ENCODE measurements around the gene AKAP13. TPM values are rescaled to one million over a fixed set of nuclear protein-coding genes. Genes with fewer than 3 reads are reported as not detected.

AKAP13 gene
- total RNA-seq, 1 donor from 2014 or later, result 443 TPM

DNA sequence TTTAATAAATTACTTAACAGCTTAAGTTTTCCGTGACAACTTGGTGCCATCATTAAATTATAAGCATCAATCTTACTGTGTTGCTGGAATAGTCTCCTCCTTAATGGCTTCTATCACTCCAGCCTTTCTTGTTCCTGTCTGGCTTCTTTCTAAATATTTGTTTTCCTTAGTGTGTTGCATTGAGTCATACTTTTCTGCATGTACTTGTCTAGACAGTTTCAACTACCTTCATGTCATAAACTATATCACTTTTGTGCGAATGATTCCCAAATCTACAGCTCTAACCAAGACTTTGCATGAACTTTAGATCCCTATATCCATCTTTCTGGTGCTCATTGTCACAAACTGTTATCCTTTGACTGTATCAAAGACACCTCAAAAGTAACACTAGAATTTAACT lies 78.4 kb downstream of the AKAP13 start:
- ATAC-seq (no peak), DNase-seq (no peak)
- Histone ChIP-seq H3K27ac (no peak overlapping the region), H3K27me3 (ENCODE audit: low read depth) (no peaks in the 10 kb centered on the region), H3K9me3 (no peaks in the 10 kb centered on the region), H3K4me1 (peaks cover 14% of the 10 kb centered on the region), H3K36me3 (no peaks in the 10 kb centered on the region), H3K4me3 (no peak overlapping the region)
- TF ChIP-seq, protein P1, sequence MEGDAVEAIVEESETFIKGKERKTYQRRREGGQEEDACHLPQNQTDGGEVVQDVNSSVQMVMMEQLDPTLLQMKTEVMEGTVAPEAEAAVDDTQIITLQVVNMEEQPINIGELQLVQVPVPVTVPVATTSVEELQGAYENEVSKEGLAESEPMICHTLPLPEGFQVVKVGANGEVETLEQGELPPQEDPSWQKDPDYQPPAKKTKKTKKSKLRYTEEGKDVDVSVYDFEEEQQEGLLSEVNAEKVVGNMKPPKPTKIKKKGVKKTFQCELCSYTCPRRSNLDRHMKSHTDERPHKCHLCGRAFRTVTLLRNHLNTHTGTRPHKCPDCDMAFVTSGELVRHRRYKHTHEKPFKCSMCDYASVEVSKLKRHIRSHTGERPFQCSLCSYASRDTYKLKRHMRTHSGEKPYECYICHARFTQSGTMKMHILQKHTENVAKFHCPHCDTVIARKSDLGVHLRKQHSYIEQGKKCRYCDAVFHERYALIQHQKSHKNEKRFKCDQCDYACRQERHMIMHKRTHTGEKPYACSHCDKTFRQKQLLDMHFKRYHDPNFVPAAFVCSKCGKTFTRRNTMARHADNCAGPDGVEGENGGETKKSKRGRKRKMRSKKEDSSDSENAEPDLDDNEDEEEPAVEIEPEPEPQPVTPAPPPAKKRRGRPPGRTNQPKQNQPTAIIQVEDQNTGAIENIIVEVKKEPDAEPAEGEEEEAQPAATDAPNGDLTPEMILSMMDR (IDR thresholded peaks at IDR 0.05), result no peak
- intact Hi-C loops (cut with DNase I), result no loop called here

- Histone ChIP-seq H3K36me3 (no peaks in the 10 kb centered on the region), H3K4me3 (no peak overlapping the region), H3K27me3 (ENCODE audit: low read depth) (no peaks in the 10 kb centered on the region), H3K4me1 (peaks cover 10% of the 10 kb centered on the region), H3K9me3 (no peaks in the 10 kb centered on the region), H3K27ac (no peak overlapping the region)
- no peak for ATAC-seq
- intact Hi-C loops (cut with DNase I), result no loop called here
- TF ChIP-seq, protein P1 (IDR thresholded peaks at IDR 0.05), result no peak
- no peak for DNase-seq
Measured at GRCh38 chr15:85462029-85462428, 81.6 kb downstream of the AKAP13 start.

DNA sequence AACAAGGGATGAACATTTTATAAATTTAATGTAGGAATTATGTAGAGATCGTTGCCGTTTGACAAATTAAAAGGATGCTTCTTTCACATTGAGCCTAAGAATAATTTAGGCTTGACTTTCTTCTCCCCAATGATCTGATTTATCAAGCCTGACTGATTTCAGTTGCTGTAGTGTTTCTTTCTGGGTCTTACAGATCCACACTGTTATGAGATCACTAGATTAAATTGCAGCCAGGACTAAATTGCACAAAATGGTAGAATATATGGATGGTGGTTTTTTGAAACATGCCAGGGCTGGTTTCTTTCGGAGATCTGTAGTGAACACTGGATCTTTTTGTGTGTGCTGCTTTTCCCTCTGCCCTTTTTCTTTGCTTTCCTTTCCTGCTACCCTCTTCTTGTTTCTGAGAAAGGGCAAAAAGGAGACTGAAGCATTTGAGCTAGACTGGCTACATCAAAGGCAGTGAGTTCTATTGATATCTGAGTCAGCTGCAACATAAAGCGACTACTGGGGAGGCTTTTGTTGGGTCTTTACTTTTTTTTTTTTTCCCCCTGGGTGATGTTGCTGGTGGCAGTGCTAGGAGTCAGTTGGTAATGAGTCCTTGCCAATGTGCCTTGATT lies 83.0 kb downstream of the AKAP13 start:
- ATAC-seq (no peak), DNase-seq (no peak)
- Histone ChIP-seq H3K36me3 (no peaks in the 10 kb centered on the region), H3K9me3 (no peaks in the 10 kb centered on the region), H3K4me3 (no peak overlapping the region), H3K27ac (no peak overlapping the region), H3K4me1 (peaks cover 10% of the 10 kb centered on the region), H3K27me3 (ENCODE audit: low read depth) (no peaks in the 10 kb centered on the region)
- TF ChIP-seq, protein P1 (IDR thresholded peaks at IDR 0.05), result no peak
- intact Hi-C loops (cut with DNase I), result no loop called here

DNA sequence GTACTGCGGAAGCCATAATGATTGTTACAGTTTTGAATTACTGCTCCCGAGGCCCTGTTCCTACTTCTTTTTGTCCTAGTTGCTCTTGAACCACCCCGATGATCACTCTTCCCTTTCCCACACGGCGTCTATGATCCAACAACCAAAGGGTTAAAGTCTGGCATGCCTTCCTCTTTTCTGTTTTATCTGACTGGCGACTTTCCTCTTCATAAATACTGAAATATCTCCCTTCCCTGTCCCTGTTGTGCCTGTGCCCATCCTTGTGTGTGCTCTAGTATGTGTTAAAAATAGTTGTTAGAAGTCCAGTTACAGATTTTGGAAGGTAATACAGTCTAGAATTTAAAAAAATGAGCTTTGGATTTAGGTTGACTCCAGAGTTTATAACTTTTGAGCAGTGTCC lies 83.6 kb downstream of the AKAP13 start:
- intact Hi-C loops (cut with DNase I), result no loop called here
- DNase-seq (no peak), ATAC-seq (peak in 1 of 2 donors; percentile 24)
- no peak overlapping the region for H3K4me3 ChIP-seq
- H3K9me3 ChIP-seq, result no peaks in the 10 kb centered on the region
- TF ChIP-seq, protein P1 (IDR thresholded peaks at IDR 0.05), result no peak
- no peak overlapping the region for H3K27ac ChIP-seq
- peaks cover 10% of the 10 kb centered on the region for H3K4me1 ChIP-seq
- H3K36me3 ChIP-seq, result no peaks in the 10 kb centered on the region
- H3K27me3 ChIP-seq (ENCODE audit: low read depth), result no peaks in the 10 kb centered on the region

- intact Hi-C loops (cut with DNase I), result no loop called here
- Histone ChIP-seq H3K4me1 (peaks cover 10% of the 10 kb centered on the region), H3K36me3 (no peaks in the 10 kb centered on the region), H3K27me3 (ENCODE audit: low read depth) (no peaks in the 10 kb centered on the region), H3K9me3 (no peaks in the 10 kb centered on the region), H3K27ac (no peak overlapping the region), H3K4me3 (no peak overlapping the region)
- TF ChIP-seq, protein P1 (IDR thresholded peaks at IDR 0.05), result no peak
- DNase-seq (no peak), ATAC-seq (no peak)
Measured at GRCh38 chr15:85464471-85464870, 84.1 kb downstream of the AKAP13 start.
